Panc1 (cell line): ENCODE data around the gene FAM200C. TPM values are rescaled to one million over a fixed set of nuclear protein-coding genes. Genes with fewer than 3 reads are reported as not detected.

Experiments used
- ATAC-seq: fragments of 200-7000 bp; cut with Tn5 transposase; 2 replicates; pipeline ENCODE4 v1.9.1; 2020; ENCODE audit warnings: mild to moderate bottlenecking, moderate library complexity
- BruUV-seq: library from RNA; stranded (reverse); fragments of 400-500 nt; replicated peaks from 2 replicates; lab custom pipeline; 2021; lab: Mats Ljungman, UMichigan
- CTCF ChIA-PET: fragments of 300-600 bp; sonication (Branson Sonifier 250); formaldehyde crosslinking; loops from one replicate; lab custom pipeline; 2022; ENCODE audit warnings: antibody characterized with exemption; lab: Charles Lee
- POLR2A ChIA-PET: fragments of 300-600 bp; sonication (Branson Sonifier 250); formaldehyde crosslinking; loops from one replicate; lab custom pipeline; 2022; ENCODE audit warnings: antibody characterized with exemption; lab: Charles Lee
- DNase-seq: peaks from one replicate; pipeline ENCODE4 v3.0.0-alpha.2; 2010; ENCODE audit warnings: low read depth, low spot score
- H3K27ac ChIP-seq: 2 replicates; pipeline ENCODE4 v1.5.1; 2011; ENCODE audit warnings: mild to moderate bottlenecking, low read length, inconsistent platforms
- H3K27me3 ChIP-seq: fragments of 200-500 bp; sonication (Bioruptor generic); 2 replicates; pipeline ENCODE4 v1.6.0; 2014; ENCODE audit warnings: low read length, inconsistent platforms; ENCODE audit not compliant: control insufficient read depth, insufficient read depth
- H3K36me3 ChIP-seq: fragments of 200-500 bp; sonication (Bioruptor generic); 2 replicates; pipeline ENCODE4 v1.5.1; 2014; ENCODE audit warnings: inconsistent platforms, mild to moderate bottlenecking, low read length, moderate library complexity; ENCODE audit not compliant: control insufficient read depth, insufficient read depth
- H3K4me1 ChIP-seq: 2 replicates; pipeline ENCODE4 v1.5.1; 2011; ENCODE audit warnings: inconsistent platforms, mild to moderate bottlenecking, low read length, moderate library complexity; ENCODE audit not compliant: control insufficient read depth, insufficient read depth
- H3K4me3 ChIP-seq, 2 experiments: 2 replicates each; pipeline ENCODE4 v1.5.1; 2011 to 2012; ENCODE audit warnings: low read depth in 2 of 2, low read length in 2 of 2, mild to moderate bottlenecking in 2 of 2, inconsistent platforms in 1 of 2, moderate library complexity in 1 of 2
- H3K9me3 ChIP-seq: fragments of 200-500 bp; sonication (Bioruptor generic); 2 replicates; pipeline ENCODE4 v1.5.1; 2014; ENCODE audit warnings: low read depth, mild to moderate bottlenecking, inconsistent platforms, low read length, moderate library complexity; ENCODE audit not compliant: control insufficient read depth, insufficient read depth
- POLR2AphosphoS5 ChIP-seq: IDR thresholded peaks from 2 replicates; pipeline ENCODE4 v1.6.1; 2012; ENCODE audit warnings: mild to moderate bottlenecking, low read depth, low read length, moderate library complexity
- SIN3A ChIP-seq: IDR thresholded peaks from 2 replicates; pipeline ENCODE4 v1.6.1; 2012; ENCODE audit warnings: low read depth, mild to moderate bottlenecking, low read length, moderate library complexity, borderline replicate concordance; ENCODE audit not compliant: insufficient read depth
- TCF7L2 ChIP-seq: IDR thresholded peaks from 2 replicates; pipeline ENCODE4 v1.6.1; 2011; ENCODE audit warnings: mild to moderate bottlenecking, low read depth, low read length, inconsistent platforms
- in situ Hi-C: cut with HindIII; loops from 2 replicates; pipeline ENCODE4 v1.10.0; 2016; ENCODE audit warnings: low sequenced_read_pairs, low pct_unique_long_range_greater_than_20kb
- intact Hi-C: fragments of 100-400 bp; cut with micrococcal nuclease; formaldehyde crosslinking; loops from one replicate; pipeline ENCODE4 v1.10.0; 2022; ENCODE audit not compliant: unreplicated experiment
- total RNA-seq: library from RNA; stranded (reverse); gene quantifications from one replicate; pipeline ENCODE4 v1.2.1, GENCODE V29; 2021; ENCODE audit not compliant: unreplicated experiment
- TF ChIP-seq, protein P1 (sequence below): fragments of 450-650 bp; IDR thresholded peaks from 2 replicates; pipeline ENCODE4 v1.5.1; 2017; ENCODE audit warnings: mild to moderate bottlenecking
- TF ChIP-seq, protein P2 (sequence below), 2 experiments: IDR thresholded peaks; 2 replicates each; pipeline ENCODE4 v1.6.1; 2011 to 2012; ENCODE audit warnings: low read depth in 2 of 2, control low read depth in 1 of 2, low read length in 1 of 2, mild to moderate bottlenecking in 1 of 2, moderate library complexity in 1 of 2; ENCODE audit not compliant: insufficient read depth in 1 of 2

The FAM200C gene
- total RNA-seq, 1 experiment from 2014 or later, result 3.0 TPM

DNA sequence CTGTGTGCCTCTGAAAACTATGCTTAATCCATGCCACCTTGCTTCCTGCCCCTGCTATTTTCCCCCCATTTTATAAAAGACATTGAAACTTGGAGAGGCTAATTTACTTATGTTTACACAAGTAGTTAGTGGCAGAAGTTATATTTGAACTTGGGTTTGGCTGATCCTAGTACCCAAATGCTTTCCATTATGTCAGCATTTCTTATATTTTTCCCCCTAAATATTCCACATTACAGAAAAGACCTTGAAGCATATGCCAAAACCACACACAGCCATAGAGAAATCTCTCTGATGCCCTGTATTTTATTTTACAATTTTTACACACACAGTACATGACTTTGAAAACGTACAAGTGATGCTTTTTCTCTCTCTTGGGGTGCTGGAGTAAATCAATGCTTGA, 40.6 kb downstream of the FAM200C start:
- Histone ChIP-seq H3K27ac (no peak overlapping the region), H3K4me3 (no peak overlapping the region), H3K36me3 (no peaks in the 10 kb centered on the region), H3K9me3 (no peaks in the 10 kb centered on the region), H3K27me3 (no peaks in the 10 kb centered on the region), H3K4me1 (no peaks in the 10 kb centered on the region)
- in situ Hi-C loops, result loop anchor here (10.0 kb wide), 1 partner anchor 174 kb away; no protein-coding TSS in a partner anchor
- no TSS peak for BruUV-seq
- TF ChIP-seq, protein P1, sequence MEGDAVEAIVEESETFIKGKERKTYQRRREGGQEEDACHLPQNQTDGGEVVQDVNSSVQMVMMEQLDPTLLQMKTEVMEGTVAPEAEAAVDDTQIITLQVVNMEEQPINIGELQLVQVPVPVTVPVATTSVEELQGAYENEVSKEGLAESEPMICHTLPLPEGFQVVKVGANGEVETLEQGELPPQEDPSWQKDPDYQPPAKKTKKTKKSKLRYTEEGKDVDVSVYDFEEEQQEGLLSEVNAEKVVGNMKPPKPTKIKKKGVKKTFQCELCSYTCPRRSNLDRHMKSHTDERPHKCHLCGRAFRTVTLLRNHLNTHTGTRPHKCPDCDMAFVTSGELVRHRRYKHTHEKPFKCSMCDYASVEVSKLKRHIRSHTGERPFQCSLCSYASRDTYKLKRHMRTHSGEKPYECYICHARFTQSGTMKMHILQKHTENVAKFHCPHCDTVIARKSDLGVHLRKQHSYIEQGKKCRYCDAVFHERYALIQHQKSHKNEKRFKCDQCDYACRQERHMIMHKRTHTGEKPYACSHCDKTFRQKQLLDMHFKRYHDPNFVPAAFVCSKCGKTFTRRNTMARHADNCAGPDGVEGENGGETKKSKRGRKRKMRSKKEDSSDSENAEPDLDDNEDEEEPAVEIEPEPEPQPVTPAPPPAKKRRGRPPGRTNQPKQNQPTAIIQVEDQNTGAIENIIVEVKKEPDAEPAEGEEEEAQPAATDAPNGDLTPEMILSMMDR, result no peak
- no peak for TF ChIP-seq SIN3A
- TF ChIP-seq, protein P2, sequence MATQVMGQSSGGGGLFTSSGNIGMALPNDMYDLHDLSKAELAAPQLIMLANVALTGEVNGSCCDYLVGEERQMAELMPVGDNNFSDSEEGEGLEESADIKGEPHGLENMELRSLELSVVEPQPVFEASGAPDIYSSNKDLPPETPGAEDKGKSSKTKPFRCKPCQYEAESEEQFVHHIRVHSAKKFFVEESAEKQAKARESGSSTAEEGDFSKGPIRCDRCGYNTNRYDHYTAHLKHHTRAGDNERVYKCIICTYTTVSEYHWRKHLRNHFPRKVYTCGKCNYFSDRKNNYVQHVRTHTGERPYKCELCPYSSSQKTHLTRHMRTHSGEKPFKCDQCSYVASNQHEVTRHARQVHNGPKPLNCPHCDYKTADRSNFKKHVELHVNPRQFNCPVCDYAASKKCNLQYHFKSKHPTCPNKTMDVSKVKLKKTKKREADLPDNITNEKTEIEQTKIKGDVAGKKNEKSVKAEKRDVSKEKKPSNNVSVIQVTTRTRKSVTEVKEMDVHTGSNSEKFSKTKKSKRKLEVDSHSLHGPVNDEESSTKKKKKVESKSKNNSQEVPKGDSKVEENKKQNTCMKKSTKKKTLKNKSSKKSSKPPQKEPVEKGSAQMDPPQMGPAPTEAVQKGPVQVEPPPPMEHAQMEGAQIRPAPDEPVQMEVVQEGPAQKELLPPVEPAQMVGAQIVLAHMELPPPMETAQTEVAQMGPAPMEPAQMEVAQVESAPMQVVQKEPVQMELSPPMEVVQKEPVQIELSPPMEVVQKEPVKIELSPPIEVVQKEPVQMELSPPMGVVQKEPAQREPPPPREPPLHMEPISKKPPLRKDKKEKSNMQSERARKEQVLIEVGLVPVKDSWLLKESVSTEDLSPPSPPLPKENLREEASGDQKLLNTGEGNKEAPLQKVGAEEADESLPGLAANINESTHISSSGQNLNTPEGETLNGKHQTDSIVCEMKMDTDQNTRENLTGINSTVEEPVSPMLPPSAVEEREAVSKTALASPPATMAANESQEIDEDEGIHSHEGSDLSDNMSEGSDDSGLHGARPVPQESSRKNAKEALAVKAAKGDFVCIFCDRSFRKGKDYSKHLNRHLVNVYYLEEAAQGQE (IDR thresholded peaks at IDR 0.05; ENCODE audit: insufficient read depth in 1 of 2, low read depth in 2 of 2, low read length in 1 of 2), result no peak
- TF ChIP-seq TCF7L2, result no peak
- TF ChIP-seq POLR2AphosphoS5, result no peak
- intact Hi-C loops, result no loop called here
- POLR2A ChIA-PET, result no interaction called here
- DNase-seq (no peak), ATAC-seq (no peak)
- CTCF ChIA-PET, result no interaction called here

DNA sequence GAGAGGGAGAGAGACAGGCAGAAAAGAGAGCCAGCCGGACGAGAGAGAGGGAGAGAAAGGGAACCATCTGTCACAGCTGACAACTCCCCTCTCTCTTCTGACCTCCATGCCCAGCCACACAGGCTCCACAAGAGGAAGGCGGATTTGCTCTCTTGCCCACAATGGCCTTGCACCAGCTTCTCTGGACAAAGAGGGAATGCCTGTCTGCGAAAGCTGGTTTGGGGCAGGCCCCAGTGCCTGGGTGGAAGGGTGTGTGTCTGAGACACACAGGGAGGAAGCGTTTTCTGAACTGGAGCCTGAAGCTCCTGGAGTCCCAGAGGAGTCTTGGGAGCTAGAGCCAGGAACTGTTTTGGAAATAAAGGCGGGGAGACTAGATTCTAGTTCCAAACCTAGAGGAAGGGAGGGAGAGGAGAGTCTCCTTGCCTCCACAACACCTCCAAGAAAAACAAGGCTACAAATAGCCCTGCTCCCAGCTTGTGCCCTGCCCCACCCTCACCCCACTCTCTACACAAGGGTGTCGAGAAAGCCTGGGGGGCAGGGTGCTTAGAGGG, 41.9 kb downstream of the FAM200C start:
- CTCF ChIA-PET, result no interaction called here
- POLR2A ChIA-PET, result no interaction called here
- no peak overlapping the region for H3K27ac ChIP-seq
- intact Hi-C loops, result no loop called here
- no TSS peak for BruUV-seq
- ATAC-seq (peak; percentile 44; the same call in 1 of the 2 replicates), DNase-seq (no peak)
- H3K4me3 ChIP-seq, result no peak overlapping the region
- no peaks in the 10 kb centered on the region for H3K4me1 ChIP-seq
- in situ Hi-C loops, result loop anchor here (10.0 kb wide), 1 partner anchor 173 kb away; no protein-coding TSS in a partner anchor
- H3K27me3 ChIP-seq, result no peaks in the 10 kb centered on the region
- TF ChIP-seq POLR2AphosphoS5 (no peak), SIN3A (no peak), TCF7L2 (no peak)
- TF ChIP-seq, protein P2 (IDR thresholded peaks at IDR 0.05; ENCODE audit: insufficient read depth in 1 of 2, low read depth in 2 of 2, low read length in 1 of 2), result no peak
- TF ChIP-seq, protein P1, result no peak
- H3K9me3 ChIP-seq, result no peaks in the 10 kb centered on the region
- no peaks in the 10 kb centered on the region for H3K36me3 ChIP-seq
